ENCODE results near the gene SGCA.

SGCA gene

GRCh38 chr17:50118076-50118827, 47.6 kb upstream of the SGCA start:
- Histone ChIP-seq H3K27ac (ENCODE audit: extremely low read depth, low read depth, low read length) (no peak overlapping the region), H3K9me3 (ENCODE audit: control insufficient read depth, insufficient read depth, low read depth, low read length) (no peaks in the 10 kb centered on the region), H3K36me3 (ENCODE audit: control insufficient read depth in 2 of 2, insufficient read depth in 1 of 2, low read length in 2 of 2) (peaks cover 0 to 10% of the 10 kb centered on the region in 2 experiments; a peak in 1 of 3 replicates), H3K4me3 (ENCODE audit: low read depth, low read length) (no peak overlapping the region), H3K4me1 (ENCODE audit: control insufficient read depth, insufficient read depth, low read length) (peaks cover 3% of the 10 kb centered on the region)
- ChIA-PET POLR2A (interaction anchor here (1.4 kb wide), 1 partner anchor 56 kb away, joined by 3 read pairs; no protein-coding TSS in a partner anchor), CTCF (interaction anchor here (0.6 to 5.2 kb wide), 5 partner anchors 21 to 46 kb away, joined by 3 to 34 read pairs (median 7); no protein-coding TSS in a partner anchor)
- TF ChIP-seq ZNF280C (tag by site-specific recombination; IDR thresholded peaks at IDR 0.05) (no peak), ZFP3 (tag by site-specific recombination; IDR thresholded peaks at IDR 0.05; ENCODE audit: low read depth) (peak; percentile 60; the same call in 1 of the 2 replicates), ZNF624 (tag by site-specific recombination; IDR thresholded peaks at IDR 0.05) (no peak), TRIM28 (IDR thresholded peaks at IDR 0.05; ENCODE audit: borderline replicate concordance, low read length) (no peak), ZNF791 (tag by site-specific recombination; IDR thresholded peaks at IDR 0.05) (no peak)

GRCh38 chr17:50118828-50119218, 47.0 kb upstream of the SGCA start:
- no peak overlapping the region for H3K4me3 ChIP-seq (ENCODE audit: low read depth, low read length)
- TF ChIP-seq PBX3 (CRISPR knock-in tag; IDR thresholded peaks at IDR 0.05): no peak
- POLR2A ChIA-PET: interaction anchor here (1.0 to 1.4 kb wide), 2 partner anchors 18 to 55 kb away, joined by 3 read pairs; no protein-coding TSS in a partner anchor
- no peaks in the 10 kb centered on the region for H3K9me3 ChIP-seq (ENCODE audit: control insufficient read depth, insufficient read depth, low read depth, low read length)
- peaks cover 0 to 6% of the 10 kb centered on the region in 2 experiments; a peak in 1 of 3 replicates for H3K36me3 ChIP-seq (ENCODE audit: control insufficient read depth in 2 of 2, insufficient read depth in 1 of 2, low read length in 2 of 2)
- H3K27ac ChIP-seq (ENCODE audit: extremely low read depth, low read depth, low read length): no peak overlapping the region
- CTCF ChIA-PET: interaction anchor here (0.6 to 3.9 kb wide), 7 partner anchors 21 to 178 kb away, joined by 3 to 18 read pairs (median 4); no protein-coding TSS in a partner anchor
- peaks cover 9% of the 10 kb centered on the region for H3K4me1 ChIP-seq (ENCODE audit: control insufficient read depth, insufficient read depth, low read length)

GRCh38 chr17:50120475-50121253, 45.1 kb upstream of the SGCA start:
- Histone ChIP-seq H3K36me3 (ENCODE audit: control insufficient read depth in 2 of 2, insufficient read depth in 1 of 2, low read length in 2 of 2) (peaks cover 0 to 4% of the 10 kb centered on the region in 2 experiments; a peak in 1 of 3 replicates), H3K27ac (ENCODE audit: extremely low read depth, low read depth, low read length) (no peak overlapping the region), H3K9me3 (ENCODE audit: control insufficient read depth, insufficient read depth, low read depth, low read length) (no peaks in the 10 kb centered on the region), H3K4me3 (ENCODE audit: low read depth, low read length) (no peak overlapping the region), H3K4me1 (ENCODE audit: control insufficient read depth, insufficient read depth, low read length) (peaks cover 13% of the 10 kb centered on the region)
- no peak for TF ChIP-seq ZBTB44 (tag by site-specific recombination; IDR thresholded peaks at IDR 0.05)
- TF ChIP-seq ZNF623 (tag by site-specific recombination; IDR thresholded peaks at IDR 0.05): peak; percentile 67
- TF ChIP-seq ZNF10 (tag by site-specific recombination; IDR thresholded peaks at IDR 0.05): no peak
- POLR2A ChIA-PET: no interaction called here
- CTCF ChIA-PET: interaction anchor here (1.5 to 3.9 kb wide), 4 partner anchors 19 to 177 kb away, joined by 4 to 18 read pairs (median 10); no protein-coding TSS in a partner anchor
